ENCODE measurements around the gene PPY.

DNA sequence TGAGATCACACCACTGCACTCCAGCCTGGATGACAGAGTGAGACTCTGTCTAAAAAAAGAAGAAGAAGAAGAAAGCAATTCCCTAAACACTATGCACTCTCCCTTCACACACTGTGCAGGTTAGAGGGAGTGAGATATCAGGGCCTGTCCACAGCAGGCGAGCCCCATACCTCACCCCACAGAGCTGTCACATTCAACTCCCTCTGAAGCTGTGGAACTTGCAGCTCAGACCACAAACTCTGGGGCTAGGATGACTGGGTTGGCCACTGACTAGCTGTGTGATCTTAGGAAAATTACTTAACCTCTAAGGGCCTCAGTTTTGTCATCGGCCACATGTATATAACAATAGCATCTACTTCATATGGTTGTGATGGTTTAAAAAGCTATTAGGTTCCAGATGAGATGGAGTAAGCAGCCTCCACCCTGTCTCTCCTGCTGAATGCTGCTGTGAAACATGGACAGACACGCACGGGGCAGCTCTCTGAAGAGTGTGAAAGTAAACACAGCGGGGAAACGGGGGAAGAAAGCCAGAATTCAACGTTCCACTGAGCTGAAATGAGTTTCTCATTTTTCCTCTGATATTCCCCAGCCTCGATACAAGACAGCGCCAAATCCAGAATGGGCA lies 25.1 kb upstream of the PPY start:
- TF ChIP-seq, protein P1, sequence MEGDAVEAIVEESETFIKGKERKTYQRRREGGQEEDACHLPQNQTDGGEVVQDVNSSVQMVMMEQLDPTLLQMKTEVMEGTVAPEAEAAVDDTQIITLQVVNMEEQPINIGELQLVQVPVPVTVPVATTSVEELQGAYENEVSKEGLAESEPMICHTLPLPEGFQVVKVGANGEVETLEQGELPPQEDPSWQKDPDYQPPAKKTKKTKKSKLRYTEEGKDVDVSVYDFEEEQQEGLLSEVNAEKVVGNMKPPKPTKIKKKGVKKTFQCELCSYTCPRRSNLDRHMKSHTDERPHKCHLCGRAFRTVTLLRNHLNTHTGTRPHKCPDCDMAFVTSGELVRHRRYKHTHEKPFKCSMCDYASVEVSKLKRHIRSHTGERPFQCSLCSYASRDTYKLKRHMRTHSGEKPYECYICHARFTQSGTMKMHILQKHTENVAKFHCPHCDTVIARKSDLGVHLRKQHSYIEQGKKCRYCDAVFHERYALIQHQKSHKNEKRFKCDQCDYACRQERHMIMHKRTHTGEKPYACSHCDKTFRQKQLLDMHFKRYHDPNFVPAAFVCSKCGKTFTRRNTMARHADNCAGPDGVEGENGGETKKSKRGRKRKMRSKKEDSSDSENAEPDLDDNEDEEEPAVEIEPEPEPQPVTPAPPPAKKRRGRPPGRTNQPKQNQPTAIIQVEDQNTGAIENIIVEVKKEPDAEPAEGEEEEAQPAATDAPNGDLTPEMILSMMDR (IDR thresholded peaks at IDR 0.05; ENCODE audit: low read length): no peak
- TF ChIP-seq EZH2 (IDR thresholded peaks at IDR 0.05; ENCODE audit: borderline replicate concordance, low read length): no peak
